Measurements from ENCODE around the gene KCNIP1.

DNA sequence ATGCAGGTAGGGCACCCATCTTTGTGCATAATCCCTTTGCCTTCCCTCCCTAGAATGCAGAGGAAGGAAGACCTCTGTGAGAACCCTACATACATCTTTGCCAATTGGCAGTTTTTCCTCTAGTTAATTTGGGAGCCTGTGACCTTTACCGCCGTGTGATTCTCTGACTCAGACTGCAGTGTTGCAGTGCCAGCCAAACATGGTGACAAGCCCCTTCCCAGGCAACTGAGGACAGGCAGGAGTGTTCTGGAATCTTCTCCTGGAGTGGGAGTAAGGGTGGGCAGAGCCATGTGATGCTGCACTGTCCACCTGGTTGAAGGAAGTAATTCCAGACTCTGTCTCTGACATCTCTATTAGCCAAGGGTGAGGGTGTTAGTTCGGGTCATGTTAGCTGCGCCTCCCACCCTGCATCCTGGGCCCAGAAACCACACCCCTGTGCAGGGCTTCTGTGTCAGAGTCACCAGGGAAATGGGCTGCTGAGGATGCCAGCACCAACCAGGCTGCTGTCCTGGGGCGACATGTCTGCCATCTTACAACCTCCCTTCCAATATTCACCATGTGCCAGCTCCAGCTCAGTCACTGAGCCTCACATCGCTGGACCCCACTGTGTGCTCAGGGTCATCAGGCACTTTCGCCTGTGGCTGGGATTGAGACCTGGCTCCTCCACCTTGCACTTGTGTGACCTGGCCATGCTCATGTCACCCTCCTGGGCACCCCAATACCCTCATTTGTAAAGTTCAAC lies 21.8 kb downstream of the KCNIP1 start:
- TF ChIP-seq, protein P1, sequence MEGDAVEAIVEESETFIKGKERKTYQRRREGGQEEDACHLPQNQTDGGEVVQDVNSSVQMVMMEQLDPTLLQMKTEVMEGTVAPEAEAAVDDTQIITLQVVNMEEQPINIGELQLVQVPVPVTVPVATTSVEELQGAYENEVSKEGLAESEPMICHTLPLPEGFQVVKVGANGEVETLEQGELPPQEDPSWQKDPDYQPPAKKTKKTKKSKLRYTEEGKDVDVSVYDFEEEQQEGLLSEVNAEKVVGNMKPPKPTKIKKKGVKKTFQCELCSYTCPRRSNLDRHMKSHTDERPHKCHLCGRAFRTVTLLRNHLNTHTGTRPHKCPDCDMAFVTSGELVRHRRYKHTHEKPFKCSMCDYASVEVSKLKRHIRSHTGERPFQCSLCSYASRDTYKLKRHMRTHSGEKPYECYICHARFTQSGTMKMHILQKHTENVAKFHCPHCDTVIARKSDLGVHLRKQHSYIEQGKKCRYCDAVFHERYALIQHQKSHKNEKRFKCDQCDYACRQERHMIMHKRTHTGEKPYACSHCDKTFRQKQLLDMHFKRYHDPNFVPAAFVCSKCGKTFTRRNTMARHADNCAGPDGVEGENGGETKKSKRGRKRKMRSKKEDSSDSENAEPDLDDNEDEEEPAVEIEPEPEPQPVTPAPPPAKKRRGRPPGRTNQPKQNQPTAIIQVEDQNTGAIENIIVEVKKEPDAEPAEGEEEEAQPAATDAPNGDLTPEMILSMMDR (IDR thresholded peaks at IDR 0.05): no peak
- TF ChIP-seq POLR2A (IDR thresholded peaks at IDR 0.05) (no peak), POLR2AphosphoS5 (IDR thresholded peaks at IDR 0.05) (no peak)
